ENCODE measurements around the gene ARNT2.

GRCh38 chr15:80506286-80506893 is 102.2 kb downstream of the ARNT2 start:
- no peak for TF ChIP-seq CTCF (IDR thresholded peaks at IDR 0.05)
- no peak for TF ChIP-seq POLR2A (IDR thresholded peaks at IDR 0.05)
- no peak for TF ChIP-seq EP300 (IDR thresholded peaks at IDR 0.05)
